ENCODE results near the gene GHRL.

GHRL gene, protein sequence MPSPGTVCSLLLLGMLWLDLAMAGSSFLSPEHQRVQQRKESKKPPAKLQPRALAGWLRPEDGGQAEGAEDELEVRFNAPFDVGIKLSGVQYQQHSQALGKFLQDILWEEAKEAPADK

DNA sequence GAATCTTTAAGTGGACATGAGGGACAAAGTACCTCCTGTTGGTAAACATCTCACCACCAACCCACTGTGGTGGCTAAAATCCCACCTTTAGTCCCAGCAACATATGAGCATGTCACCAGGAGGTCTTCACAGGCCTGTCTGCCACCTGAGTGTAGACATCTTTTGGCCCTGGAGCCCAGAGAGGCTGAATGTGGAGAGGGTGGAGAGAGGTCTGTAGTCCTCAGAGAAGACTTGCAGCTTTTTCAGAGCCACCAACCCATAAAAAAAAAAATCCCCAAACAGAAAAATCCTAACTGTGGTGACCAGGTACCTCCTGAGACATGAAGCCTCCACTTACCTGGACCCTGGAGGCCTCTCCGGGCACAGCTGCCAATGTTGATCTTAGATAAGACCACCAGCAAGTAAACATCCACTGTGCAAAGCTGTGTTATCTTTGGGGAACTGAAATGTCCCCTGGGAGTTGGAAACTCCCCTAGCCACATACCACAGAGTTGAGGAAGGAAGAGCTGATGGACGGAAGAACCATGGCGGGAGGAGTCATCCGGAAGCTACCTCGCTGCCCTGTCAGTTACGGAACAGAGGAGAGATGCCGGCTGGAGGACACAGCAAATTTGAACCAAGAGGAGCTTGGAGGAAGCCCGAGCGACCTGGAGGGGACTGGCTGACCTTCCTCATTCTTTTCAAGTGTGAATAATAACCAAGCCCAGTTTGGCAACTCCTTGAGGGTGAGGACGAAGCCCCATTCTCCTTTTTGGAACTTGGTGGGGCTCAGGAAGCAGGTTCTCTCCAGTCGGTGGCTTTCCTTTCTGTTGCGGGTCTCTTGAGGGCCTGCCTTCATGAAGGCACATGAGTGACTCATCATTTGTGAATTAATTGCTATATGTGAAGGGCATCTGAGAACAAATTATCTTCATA is at the start of gene GHRL:
Gene GHRL, minus strand, starts transcription at position 443 of the 915 bp plus-strand sequence. CDS start 2,767 bp downstream, outside the sequence.
- TF ChIP-seq, protein P1, sequence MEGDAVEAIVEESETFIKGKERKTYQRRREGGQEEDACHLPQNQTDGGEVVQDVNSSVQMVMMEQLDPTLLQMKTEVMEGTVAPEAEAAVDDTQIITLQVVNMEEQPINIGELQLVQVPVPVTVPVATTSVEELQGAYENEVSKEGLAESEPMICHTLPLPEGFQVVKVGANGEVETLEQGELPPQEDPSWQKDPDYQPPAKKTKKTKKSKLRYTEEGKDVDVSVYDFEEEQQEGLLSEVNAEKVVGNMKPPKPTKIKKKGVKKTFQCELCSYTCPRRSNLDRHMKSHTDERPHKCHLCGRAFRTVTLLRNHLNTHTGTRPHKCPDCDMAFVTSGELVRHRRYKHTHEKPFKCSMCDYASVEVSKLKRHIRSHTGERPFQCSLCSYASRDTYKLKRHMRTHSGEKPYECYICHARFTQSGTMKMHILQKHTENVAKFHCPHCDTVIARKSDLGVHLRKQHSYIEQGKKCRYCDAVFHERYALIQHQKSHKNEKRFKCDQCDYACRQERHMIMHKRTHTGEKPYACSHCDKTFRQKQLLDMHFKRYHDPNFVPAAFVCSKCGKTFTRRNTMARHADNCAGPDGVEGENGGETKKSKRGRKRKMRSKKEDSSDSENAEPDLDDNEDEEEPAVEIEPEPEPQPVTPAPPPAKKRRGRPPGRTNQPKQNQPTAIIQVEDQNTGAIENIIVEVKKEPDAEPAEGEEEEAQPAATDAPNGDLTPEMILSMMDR (IDR thresholded peaks at IDR 0.05; ENCODE audit: insufficient read depth, low read length, missing control alignments), result no peak
- no peak for DNase-seq (ENCODE audit: low read depth, low spot score)
- ChIA-PET POLR2A (no interaction called here), CTCF (interaction anchor here (0.6 to 1.9 kb wide), 2 partner anchors 11 to 127 kb away, joined by 3 to 4 read pairs; no protein-coding TSS in a partner anchor)
- no peak within 1 kb of the TSS for H3K4me3 ChIP-seq (ENCODE audit: low read depth, low read length)

DNA sequence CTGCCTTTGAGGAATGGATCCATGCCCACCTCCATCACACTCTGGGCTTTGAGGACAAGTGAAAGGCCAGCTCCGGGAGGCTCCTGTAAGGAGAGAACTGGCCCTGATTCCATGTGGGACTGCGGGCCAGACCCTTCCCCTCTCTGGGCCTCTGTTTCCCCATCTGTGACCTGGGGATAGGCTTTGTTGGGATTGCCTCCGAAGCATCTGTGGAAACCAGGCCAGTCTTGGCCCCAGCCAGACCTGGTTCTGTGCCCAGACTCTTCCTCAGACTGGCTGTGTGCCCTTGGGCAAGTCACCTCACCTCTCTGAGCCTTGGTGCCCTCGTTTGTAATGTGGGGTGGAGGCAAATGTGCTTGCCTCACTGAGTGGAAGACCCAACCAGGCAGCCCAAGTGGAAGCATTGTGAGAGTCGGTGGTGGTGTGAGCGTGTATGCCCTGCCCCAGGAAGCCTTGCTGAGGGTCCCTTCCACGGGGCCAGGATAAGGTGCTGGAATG is 49.2 kb upstream of the GHRL start:
- H3K4me3 ChIP-seq (ENCODE audit: low read depth, low read length), result no peak overlapping the region
- ChIA-PET CTCF (interaction anchor here (6.1 to 8.2 kb wide), 2 partner anchors 16 to 395 kb away, joined by 107 to 109 read pairs; no protein-coding TSS in a partner anchor), POLR2A (no interaction called here)
- TF ChIP-seq, protein P1 (IDR thresholded peaks at IDR 0.05; ENCODE audit: insufficient read depth, low read length, missing control alignments), result no peak
- DNase-seq (ENCODE audit: low read depth, low spot score), result no peak

DNA sequence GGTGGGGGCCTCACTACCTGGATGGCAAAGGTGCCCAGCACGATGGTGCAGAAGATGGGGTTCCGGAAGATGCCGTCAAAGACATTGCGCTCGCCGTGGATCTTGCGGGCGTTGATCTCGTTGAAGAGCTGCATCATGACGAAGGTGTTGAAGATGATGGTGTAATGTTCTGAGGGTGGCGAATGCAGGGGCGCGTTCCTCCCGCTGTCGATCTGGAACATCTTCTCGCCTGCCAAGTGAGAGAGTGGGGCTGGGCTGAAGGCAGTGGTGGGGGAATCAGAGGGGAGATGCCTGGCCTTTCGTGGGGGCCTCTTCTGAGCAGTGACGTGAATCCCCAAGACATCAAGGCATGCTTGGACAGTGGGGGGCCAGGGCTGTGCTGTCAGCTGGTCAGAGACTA is 47.7 kb upstream of the GHRL start:
- ChIA-PET CTCF (interaction anchor here (0.9 to 8.2 kb wide), 7 partner anchors 7 to 398 kb away, joined by 3 to 109 read pairs (median 20); partner anchors contain the start of gene SEC13), POLR2A (interaction anchor here (1.1 kb wide), 1 partner anchor 17 kb away, joined by 3 read pairs; no protein-coding TSS in a partner anchor)
- no peak overlapping the region for H3K4me3 ChIP-seq (ENCODE audit: low read depth, low read length)
- TF ChIP-seq, protein P1 (IDR thresholded peaks at IDR 0.05; ENCODE audit: insufficient read depth, low read length, missing control alignments), result no peak
- DNase-seq (ENCODE audit: low read depth, low spot score), result no peak

DNA sequence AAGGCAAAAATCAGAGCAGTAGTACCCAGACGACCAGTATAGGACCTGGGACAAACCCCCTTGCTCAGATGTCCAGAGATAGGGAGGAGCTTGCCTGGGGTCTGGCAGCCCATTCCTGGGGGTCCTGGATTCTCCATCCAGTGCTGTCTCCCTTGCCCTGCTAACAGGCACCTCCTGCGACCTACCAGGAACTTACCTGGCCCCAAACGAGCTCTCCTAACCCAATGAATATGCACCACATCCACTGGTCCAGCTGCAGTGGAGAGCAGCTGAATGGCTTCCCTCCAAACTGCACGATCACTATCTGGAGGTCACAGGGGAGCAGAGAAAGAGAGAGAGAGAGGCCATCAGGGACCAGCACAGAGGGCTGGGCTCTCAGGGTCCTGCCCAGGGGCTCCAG is 47.3 kb upstream of the GHRL start:
- no peak for DNase-seq (ENCODE audit: low read depth, low spot score)

DNA sequence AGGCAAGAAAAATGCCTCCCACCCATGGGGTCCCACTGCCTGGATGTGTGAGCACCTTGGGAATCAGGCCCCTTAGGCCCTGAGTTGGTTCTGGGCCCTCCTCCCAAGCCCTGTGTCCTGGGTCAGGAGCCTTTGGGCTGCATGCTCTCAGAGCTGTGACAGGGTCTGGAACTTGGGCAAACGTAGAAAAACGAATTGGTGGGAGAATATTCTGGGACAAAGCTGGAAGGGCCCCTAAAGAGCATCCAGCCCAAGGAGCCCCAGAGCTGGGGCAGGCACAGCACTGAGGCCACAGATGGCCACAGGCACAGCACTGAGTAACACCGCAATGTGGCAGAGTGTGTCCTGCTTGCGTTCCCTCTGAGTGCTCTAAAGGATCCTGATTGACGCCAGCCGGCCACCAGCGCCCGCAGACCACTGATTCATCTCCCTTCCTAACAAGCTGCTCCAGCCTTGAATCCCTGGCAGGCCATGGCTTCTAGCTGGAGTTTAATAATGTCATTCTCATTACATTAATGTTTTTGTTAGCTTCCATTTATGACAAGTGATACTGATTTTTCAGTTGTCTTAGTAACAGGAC is 46.7 kb upstream of the GHRL start:
- ChIA-PET POLR2A (interaction anchor here (1.1 kb wide), 1 partner anchor 18 kb away, joined by 3 read pairs; no protein-coding TSS in a partner anchor), CTCF (interaction anchor here (1.3 to 4.7 kb wide), 3 partner anchors 8 to 400 kb away, joined by 3 to 29 read pairs (median 20); no protein-coding TSS in a partner anchor)
- TF ChIP-seq, protein P1 (IDR thresholded peaks at IDR 0.05; ENCODE audit: insufficient read depth, low read length, missing control alignments), result no peak

More for the DNA sequence above, 47.3 kb upstream of the GHRL start:
- H3K4me3 ChIP-seq (ENCODE audit: low read depth, low read length), result no peak overlapping the region
- TF ChIP-seq, protein P1 (IDR thresholded peaks at IDR 0.05; ENCODE audit: insufficient read depth, low read length, missing control alignments), result no peak
- POLR2A ChIA-PET, result interaction anchor here (1.1 kb wide), 1 partner anchor 18 kb away, joined by 3 read pairs; no protein-coding TSS in a partner anchor
- CTCF ChIA-PET, result interaction anchor here (0.9 to 6.1 kb wide), 5 partner anchors 8 to 399 kb away, joined by 3 to 107 read pairs (median 20); partner anchors contain the start of gene SEC13

More for the DNA sequence above, 46.7 kb upstream of the GHRL start:
- H3K4me3 ChIP-seq (ENCODE audit: low read depth, low read length), result no peak overlapping the region
- no peak for DNase-seq (ENCODE audit: low read depth, low spot score)

Data from AG04449 (cell line).